ENCODE measurements around the gene NUAK1. TPM values are rescaled to one million over a fixed set of nuclear protein-coding genes. Genes with fewer than 3 reads are reported as not detected.

The NUAK1 gene
- total RNA-seq, 1 experiment from 2014 or later, result 10.1 TPM

DNA sequence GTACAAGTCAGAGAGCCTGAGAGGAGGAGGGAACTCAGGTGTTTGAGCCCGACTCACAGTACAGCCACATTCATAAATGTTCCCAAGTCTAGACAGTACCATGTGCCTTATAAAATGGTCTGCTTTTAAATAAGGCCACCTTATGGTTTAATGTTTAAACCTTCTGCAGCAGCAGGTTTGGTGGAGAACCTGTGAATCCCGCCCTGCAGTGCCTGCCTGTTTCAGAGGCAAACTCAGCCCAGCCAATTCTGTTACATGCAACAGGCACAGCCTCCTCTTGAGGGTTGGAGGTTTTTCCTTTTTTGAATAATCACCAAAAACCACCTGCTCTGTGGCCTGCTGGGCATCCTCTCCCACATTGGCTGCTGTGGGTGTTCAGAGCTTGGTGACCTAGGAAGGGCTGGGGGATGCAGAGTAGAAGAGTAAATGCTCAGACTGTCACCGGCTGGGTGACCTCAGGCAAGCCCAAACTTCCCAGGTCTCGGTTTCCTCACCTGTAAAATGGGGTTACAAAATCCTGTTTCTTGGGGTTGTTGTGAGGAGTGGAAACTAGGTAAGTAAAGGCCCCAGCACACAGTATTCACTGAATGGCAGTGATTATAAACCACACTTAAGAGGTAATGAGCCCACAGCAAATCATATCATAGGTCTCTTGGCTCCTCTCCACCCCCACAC is 28.0 kb downstream of the NUAK1 start:
- H4K20me1 ChIP-seq (ENCODE audit: control insufficient read depth, insufficient read depth, insufficient read length), result no peaks in the 10 kb centered on the region
- H4K91ac ChIP-seq (ENCODE audit: insufficient read length, low read depth, low read length), result no peak overlapping the region
- DNase-seq, result no peak
- Mint-ChIP-seq H3K4me3 (no peak overlapping the region), H3K36me3 (ENCODE audit: insufficient read depth in 1 of 3, low read depth in 3 of 3) (no peaks in the 10 kb centered on the region; a peak in 1 of 7 replicates), H3K27ac (peak overlapping the region; percentile 21 to 92 (median 49); a peak in 5 of 7 replicates), H3K9me3 (no peaks in the 10 kb centered on the region), H3K27me3 (ENCODE audit: low read depth) (no peaks in the 10 kb centered on the region), H3K4me1 (peaks cover 80 to 83% of the 10 kb centered on the region in 2 experiments)
- H3K9ac ChIP-seq (ENCODE audit: extremely low read depth, insufficient read length, low read length), result no peak overlapping the region
- no peak overlapping the region for H2AFZ ChIP-seq (ENCODE audit: low read length)
- no peak overlapping the region for H4K5ac ChIP-seq (ENCODE audit: insufficient read length, low read depth, low read length)
- H2BK120ac ChIP-seq (ENCODE audit: low read depth, low read length, poor library complexity, severe bottlenecking), result no peak overlapping the region
- H3T11ph ChIP-seq (ENCODE audit: low read length), result no peak overlapping the region
- no peak overlapping the region for H3K23ac ChIP-seq (ENCODE audit: insufficient read length, low read depth, low read length)
- no CpG with 5 or more reads among the region's 4 CpGs for WGBS (ENCODE audit: extremely low coverage, insufficient read length, low lambda C conversion rate)
- H3K79me1 ChIP-seq (ENCODE audit: insufficient read depth, low read depth, low read length, poor library complexity, severe bottlenecking), result peaks cover 4% of the 10 kb centered on the region
- no peaks in the 10 kb centered on the region for H3K23me2 ChIP-seq (ENCODE audit: insufficient read length, low read depth, low read length, poor library complexity, severe bottlenecking)
- no peaks in the 10 kb centered on the region for H3K9me3 ChIP-seq (ENCODE audit: control insufficient read depth, low read depth, low read length)
- TF ChIP-seq, protein P1, sequence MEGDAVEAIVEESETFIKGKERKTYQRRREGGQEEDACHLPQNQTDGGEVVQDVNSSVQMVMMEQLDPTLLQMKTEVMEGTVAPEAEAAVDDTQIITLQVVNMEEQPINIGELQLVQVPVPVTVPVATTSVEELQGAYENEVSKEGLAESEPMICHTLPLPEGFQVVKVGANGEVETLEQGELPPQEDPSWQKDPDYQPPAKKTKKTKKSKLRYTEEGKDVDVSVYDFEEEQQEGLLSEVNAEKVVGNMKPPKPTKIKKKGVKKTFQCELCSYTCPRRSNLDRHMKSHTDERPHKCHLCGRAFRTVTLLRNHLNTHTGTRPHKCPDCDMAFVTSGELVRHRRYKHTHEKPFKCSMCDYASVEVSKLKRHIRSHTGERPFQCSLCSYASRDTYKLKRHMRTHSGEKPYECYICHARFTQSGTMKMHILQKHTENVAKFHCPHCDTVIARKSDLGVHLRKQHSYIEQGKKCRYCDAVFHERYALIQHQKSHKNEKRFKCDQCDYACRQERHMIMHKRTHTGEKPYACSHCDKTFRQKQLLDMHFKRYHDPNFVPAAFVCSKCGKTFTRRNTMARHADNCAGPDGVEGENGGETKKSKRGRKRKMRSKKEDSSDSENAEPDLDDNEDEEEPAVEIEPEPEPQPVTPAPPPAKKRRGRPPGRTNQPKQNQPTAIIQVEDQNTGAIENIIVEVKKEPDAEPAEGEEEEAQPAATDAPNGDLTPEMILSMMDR (conservative IDR thresholded peaks at IDR 0.05), result no peak
- H4K8ac ChIP-seq (replicated peaks; ENCODE audit: insufficient read length, low read depth, low read length), result no peak overlapping the region
- no peak overlapping the region for H3K4ac ChIP-seq (ENCODE audit: low read depth, low read length)
- H2BK15ac ChIP-seq (ENCODE audit: low read depth, low read length), result no peak overlapping the region
- H3K79me2 ChIP-seq (ENCODE audit: insufficient read depth, low read length), result peaks cover 14% of the 10 kb centered on the region; the same call in 1 of the 2 replicates
- no peak overlapping the region for H2BK12ac ChIP-seq (ENCODE audit: insufficient read length, low read depth, low read length)
- peaks cover 30% of the 10 kb centered on the region for H3K4me1 ChIP-seq (ENCODE audit: insufficient read depth, low read length)
- H3K27me3 ChIP-seq (ENCODE audit: insufficient read depth, low read length), result no peaks in the 10 kb centered on the region
- no peak overlapping the region for H3K27ac ChIP-seq (ENCODE audit: insufficient read length, low read depth, low read length)
- no peak overlapping the region for H3K18ac ChIP-seq (ENCODE audit: insufficient read length, low read depth, low read length)
- H2AK5ac ChIP-seq (ENCODE audit: insufficient read length, low read length), result no peak overlapping the region
- no peak overlapping the region for H2BK5ac ChIP-seq (ENCODE audit: insufficient read length, low read length)
- H3K4me2 ChIP-seq (ENCODE audit: insufficient read depth, insufficient read length, low read length), result no peak overlapping the region
- no peak overlapping the region for H3K56ac ChIP-seq (ENCODE audit: insufficient read length, low read depth, low read length)
- no peak overlapping the region for H3K14ac ChIP-seq (ENCODE audit: insufficient read depth, low read length)
- no peak overlapping the region for H2BK20ac ChIP-seq (ENCODE audit: low read depth, low read length, poor library complexity, severe bottlenecking)

All from H9 (cell line).